GM18511 (cell line): ENCODE data around the gene TMOD3.
"Not testable (repeated sequence)": the region's sequence is repeated elsewhere in the genome, so short reads cannot be mapped to it uniquely, and the experiment has no call there.

Source experiments
- ATAC-seq: cut with Tn5 transposase; IDR thresholded peaks from one replicate; pipeline ENCODE4 v1.9.1; 2021; ENCODE audit warnings: mild to moderate bottlenecking, moderate library complexity; ENCODE audit not compliant: unreplicated experiment

The TMOD3 gene

GRCh38 chr15:51829376-51830275, at the start of gene TMOD3:
Gene TMOD3 (plus strand): TSS chr15:51829653. CDS start chr15:51862885, 33,232 bp downstream.
- ATAC-seq: peak; percentile 86

GRCh38 chr15:51780636-51781035, 48.8 kb upstream of the TMOD3 start:
- no peak for ATAC-seq

DNA sequence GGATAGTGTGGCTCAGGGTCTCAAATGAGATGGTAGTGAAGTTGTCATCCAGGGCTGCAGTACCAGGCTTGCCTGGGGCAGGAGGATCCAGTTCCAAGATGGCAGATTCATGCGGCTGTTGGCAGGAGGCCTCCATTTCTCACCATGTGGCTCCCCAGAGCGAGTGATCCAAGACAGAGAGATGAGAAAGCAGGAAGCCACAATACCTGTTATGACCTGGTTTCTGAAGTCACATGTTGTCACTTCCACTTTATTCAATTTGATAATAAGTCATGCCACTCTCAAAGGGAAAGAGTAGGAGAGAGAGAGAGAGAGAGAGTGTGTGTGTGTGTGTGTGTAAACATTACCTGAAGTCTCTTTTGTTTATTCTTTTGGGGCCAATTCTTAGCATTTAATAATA, 47.9 kb upstream of the TMOD3 start:
- no peak for ATAC-seq

DNA sequence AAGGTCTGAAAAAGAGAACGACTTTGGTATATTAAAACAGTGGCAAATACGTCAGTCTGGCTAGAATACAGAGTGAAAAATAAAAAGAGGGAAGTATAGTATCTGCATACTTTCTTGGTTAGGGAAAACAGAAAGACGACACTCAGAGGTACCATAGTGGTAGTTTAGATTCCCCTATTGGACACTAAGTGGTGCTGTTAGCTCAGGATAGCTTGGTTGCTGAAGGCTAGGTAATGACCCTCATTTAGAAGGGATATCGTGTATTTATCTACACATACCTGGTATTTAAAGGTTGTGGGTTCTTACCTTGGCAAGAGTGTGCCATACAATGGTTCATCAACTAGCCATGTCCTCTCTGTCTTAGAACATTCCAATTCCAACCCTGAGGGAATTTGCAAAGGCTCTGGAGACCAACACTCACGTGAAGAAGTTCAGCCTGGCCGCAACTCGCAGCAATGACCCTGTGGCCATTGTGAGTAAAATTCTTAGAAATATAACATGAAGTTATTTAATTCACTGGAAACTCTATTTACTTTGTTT, 47.0 kb upstream of the TMOD3 start:
- no peak for ATAC-seq

DNA sequence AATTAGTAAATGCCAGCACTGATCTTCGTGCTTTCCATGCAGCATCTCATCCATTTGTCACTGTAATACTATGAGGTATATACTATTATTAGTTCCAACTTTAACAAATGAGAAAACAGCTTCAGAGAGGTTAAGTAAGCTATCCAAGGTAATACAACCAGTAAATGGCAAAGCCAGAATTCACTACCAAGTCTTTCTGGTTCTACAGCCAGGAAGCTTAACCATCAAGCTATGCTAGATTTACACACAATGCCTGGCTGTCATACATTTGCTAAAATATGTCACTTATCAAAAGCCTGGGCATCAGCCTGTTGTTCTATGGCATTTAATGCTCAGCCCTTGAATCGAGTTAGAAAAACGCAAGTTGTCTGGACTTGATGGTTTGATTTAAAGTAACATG, 45.5 kb upstream of the TMOD3 start:
- no peak for ATAC-seq

DNA sequence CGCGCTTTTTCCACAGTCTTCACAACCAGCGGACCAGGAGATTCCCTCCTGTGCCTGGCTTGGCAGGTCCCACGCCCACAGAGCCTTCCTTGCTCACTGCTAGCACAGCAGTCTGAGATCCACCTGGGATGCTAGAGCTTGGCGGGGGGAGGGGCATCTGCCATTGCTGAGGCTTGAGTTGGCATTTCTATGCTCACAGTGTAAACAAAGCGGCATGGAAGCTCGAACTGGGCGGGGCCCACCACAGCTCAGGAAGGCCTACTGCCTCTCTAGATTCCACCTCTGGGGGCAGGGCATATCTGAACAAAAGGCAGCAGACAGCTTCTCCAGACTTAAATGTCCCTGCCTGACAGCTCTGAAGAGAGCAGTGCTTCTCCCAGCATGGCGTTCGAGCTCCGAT, 42.3 kb upstream of the TMOD3 start:
- not testable (repeated sequence) for ATAC-seq

DNA sequence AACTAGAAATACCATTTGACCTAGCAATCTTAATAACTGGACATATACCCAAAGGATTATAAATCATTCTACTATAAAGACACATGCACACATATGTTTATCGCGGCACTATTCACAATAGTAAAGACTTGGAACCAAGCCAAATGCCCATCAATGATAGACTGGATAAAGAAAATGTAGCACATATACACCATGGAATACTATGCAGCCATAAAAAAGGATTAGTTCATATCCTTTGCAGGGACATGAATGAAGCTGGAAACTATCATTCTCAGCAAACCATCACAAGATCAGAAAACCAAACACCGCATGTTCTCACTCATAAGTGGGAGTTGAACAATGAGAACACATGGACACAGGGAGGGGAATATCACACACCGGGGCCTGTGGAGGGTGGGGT, 37.0 kb upstream of the TMOD3 start:
- not testable (repeated sequence) for ATAC-seq

DNA sequence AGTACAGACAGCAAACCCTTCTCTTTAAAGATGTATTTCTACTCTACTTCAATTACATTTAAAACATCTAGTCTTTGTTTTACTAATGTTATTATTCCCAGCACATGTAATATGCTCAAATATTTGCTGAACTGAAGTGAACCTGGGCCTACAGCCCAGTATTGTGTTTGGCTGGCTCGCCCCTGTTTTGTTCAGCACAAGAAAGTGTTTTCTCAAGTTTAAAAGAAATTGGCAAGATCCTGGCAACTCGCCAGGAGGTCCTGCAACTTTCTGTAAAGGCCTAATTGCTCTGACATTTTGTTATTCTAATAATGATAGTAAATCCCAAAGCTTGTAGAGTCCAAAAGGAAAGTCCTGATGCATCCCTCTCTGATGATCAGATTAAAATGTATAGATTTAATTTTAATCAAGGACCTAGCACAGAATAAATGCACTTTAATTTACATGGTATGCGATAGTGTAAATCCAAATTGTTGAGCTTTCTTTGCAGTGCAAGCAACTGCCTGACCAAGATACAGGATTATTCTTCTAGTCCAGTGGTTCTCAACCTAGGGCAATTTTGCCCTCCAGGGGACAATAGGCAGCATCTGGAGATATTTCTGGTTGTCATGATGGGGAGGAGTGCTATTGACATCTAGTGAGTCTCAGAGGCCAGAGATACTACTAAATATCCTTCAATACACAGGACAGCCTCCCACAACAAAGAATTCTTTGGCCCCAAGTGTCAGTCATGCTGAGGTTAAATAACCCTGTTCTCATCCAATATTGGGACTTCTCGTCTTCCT, 35.7 kb upstream of the TMOD3 start:
- no peak for ATAC-seq

GRCh38 chr15:51796847-51797401, 32.5 kb upstream of the TMOD3 start:
- no peak for ATAC-seq

- no peak for ATAC-seq
Measured at GRCh38 chr15:51798281-51798680, 31.2 kb upstream of the TMOD3 start.

DNA sequence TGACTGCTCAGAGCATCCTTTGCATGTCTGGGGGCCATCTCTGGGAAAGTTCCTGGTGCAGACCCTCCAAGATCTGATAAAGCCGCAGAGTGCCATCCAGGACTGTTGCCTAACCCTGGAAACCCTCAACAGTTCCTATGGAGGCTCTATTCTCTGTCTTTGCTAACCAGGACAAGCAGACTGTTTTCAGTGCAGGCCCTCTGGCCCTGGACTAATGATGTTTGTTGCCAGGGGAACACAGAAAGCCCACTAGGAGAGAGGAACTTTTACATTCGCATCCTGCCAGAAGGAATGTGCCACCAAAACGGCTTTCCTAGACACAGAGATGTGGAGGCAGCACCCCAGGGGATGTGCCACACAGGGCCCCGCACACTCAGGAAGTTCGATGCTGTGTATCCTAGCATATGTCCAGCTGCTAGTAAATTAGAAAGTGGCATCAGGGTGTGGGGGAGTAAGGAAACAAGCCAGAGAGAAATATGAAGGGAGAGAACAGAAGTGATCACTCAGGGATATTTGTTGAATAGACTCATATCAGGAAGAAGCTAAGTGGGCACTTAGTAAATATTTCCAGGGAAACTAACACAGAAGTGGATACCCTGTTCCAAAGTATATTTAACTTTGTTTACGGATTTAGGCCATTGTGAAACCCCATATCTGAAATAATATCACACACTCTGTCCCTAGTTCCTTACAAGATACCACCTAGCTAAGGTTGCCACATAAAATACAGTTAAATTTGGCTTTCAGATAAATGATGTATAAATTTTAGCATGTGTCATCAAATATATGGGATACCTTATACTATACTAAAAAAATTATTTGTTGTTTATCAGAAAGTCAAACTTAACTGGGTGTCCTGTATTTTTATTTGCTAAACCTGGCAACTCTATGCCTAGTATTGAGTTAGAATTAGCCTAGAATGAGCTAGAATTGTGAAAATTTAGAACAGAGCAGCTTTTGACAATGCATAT, 29.9 kb upstream of the TMOD3 start:
- ATAC-seq: no peak

GRCh38 chr15:51801391-51801835, 28.0 kb upstream of the TMOD3 start:
- ATAC-seq: no peak

- no peak for ATAC-seq
Measured at GRCh38 chr15:51802593-51802992, 26.9 kb upstream of the TMOD3 start.

DNA sequence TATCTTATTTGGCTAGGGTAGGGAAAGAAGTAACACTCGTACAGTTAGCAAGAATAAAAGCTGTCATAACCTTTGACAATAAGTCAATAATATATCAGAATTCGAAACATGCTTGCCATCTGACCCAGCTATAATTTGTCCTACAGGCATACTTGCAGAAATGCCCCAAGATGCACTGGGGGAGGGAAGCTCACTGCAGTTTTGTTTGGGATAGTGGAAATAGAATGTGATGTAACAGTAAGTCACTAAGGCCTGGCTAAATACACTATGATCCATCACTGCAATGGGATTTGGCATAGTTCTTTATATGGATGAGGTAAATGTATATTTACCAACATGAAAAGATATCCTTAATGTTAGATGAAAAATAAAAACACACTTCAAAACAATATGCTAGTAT, 25.5 kb upstream of the TMOD3 start:
- ATAC-seq: no peak

GRCh38 chr15:51806123-51806522, 23.3 kb upstream of the TMOD3 start:
- no peak for ATAC-seq

DNA sequence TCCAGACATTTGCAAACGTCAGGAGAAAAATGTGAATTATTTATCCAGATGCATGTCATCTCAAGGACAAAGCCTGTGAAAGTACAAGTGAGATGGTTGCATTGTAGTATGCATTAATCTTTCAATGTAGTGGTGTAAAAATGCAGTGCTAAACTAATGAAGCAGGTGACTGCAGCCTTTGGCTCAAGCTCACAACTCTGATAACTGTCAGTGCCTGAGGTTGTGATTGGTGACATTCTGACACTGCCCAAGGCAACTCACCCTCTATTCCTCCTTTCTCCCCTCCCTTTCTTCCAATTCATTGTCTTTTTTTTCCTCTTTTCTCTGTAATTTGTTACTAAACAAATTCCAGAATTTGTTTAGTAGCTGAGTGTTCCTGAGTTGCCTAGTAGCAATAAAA, 20.0 kb upstream of the TMOD3 start:
- ATAC-seq: no peak

DNA sequence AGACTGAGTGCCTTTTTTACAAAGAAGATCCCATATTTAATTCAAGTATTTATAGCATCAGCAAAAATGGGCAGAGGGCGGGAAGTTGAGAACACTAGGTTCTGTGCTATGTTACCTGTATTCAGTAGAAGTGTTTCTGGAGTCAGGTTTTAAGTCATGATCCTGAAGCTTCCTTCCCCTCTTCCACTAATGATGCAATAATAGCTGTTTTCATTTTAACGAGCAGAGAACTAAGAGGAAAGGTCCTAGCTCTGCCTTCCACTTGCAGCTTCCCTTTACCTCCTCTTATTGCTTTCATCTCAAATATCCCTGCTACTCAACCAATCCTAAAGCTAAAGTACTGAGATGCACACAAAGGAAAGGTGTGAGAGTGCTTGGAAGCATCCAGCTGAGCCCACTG, 16.9 kb upstream of the TMOD3 start:
- ATAC-seq: no peak

DNA sequence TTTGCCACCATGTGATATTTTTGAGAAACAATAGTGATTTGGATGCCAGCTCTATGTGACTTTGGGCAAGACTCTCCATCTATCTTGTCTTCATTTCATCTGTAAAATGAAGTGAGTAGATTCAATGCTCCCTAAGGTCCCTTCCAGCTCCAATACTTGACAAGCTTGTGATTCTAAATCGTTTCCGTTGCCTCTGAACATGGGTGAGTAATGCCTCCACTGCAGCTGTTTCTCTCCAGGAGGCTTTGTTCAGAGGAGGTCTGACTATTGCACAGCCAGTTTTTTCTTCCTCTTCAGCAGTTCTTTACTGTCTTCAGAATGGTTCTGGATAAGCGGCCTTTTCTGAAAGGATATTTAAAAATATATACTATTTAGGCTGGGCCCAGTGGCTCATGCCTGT, 14.8 kb upstream of the TMOD3 start:
- ATAC-seq: no peak

- ATAC-seq: no peak
Measured at GRCh38 chr15:51816611-51817010, 12.8 kb upstream of the TMOD3 start.

- no peak for ATAC-seq
Measured at GRCh38 chr15:51818150-51818549, 11.3 kb upstream of the TMOD3 start.
